Skin epidermis (tissue), 12 donors: ENCODE results near the gene SIK3.

ENCODE experiments used
- H3K27ac ChIP-seq, 21 experiments: fragments of 200-600 bp; sonication (generic) in 11 of 21; one replicate each; pipeline ENCODE4 v1.5.0; 2020; ENCODE audit warnings: mild to moderate bottlenecking in 3 of 21, inconsistent platforms in 2 of 21, moderate library complexity in 2 of 21
- H3K4me3 ChIP-seq, 7 experiments: fragments of 200-600 bp; sonication (generic) in 2 of 7; one replicate each; pipeline ENCODE4 v1.5.0; 2020; ENCODE audit warnings: inconsistent platforms in 2 of 7, mild to moderate bottlenecking in 2 of 7, moderate library complexity in 1 of 7

The SIK3 gene

GRCh38 chr11:116948391-116948790 lies 149.8 kb downstream of the SIK3 start:
- Histone ChIP-seq H3K27ac (no peak overlapping the region), H3K4me3 (no peak overlapping the region)

GRCh38 chr11:116946414-116946813 lies 151.8 kb downstream of the SIK3 start:
- no peak overlapping the region for H3K27ac ChIP-seq
- H3K4me3 ChIP-seq: no peak overlapping the region

DNA sequence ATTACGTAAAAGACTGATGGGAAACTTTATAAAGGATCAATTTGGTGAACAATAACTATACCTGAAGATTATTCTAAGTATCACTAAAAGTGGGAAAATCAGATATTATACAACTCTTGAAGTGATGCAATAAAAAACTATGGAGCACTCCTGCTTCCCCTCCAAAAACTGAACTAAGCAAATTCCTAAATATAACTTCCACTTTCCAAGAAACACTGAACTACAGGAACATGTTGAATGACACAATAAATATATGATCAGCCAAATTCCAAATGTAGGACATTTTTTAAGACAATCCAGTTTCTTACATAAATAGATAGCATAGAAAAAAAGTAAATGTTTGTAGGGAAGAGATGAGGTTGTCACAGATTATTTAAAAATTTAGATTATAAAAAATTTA lies 158.7 kb downstream of the SIK3 start:
- no peak overlapping the region for H3K27ac ChIP-seq
- no peak overlapping the region for H3K4me3 ChIP-seq

DNA sequence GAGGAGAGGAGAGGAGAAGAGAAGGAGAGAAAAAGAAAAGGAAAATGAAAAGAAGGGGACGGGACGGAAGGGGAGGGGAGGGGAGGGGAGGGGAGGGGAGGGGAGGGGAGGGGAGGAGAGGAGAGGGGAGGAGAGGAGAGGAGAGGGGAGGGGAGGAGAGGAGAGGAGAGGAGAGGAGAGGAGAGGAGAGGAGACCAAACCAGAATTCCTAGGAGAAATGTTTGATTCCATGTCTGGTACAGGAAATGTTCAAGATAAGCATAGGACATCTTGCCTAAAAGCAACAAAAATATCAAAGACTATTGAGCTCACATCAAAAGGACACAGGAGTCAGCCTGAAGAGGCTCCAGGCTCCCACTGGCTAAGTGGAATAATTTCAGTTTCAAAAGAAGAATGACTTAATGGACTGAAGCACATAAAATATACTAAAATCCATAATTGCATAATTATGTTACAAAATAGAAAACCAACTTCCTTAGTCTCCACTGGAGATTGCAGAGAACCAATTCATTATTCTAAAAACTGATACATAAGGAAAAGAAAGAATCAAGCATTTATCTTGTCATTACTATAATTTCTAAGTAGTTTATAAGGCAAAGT lies 159.7 kb downstream of the SIK3 start:
- Histone ChIP-seq H3K27ac (no peak overlapping the region), H3K4me3 (no peak overlapping the region)

DNA sequence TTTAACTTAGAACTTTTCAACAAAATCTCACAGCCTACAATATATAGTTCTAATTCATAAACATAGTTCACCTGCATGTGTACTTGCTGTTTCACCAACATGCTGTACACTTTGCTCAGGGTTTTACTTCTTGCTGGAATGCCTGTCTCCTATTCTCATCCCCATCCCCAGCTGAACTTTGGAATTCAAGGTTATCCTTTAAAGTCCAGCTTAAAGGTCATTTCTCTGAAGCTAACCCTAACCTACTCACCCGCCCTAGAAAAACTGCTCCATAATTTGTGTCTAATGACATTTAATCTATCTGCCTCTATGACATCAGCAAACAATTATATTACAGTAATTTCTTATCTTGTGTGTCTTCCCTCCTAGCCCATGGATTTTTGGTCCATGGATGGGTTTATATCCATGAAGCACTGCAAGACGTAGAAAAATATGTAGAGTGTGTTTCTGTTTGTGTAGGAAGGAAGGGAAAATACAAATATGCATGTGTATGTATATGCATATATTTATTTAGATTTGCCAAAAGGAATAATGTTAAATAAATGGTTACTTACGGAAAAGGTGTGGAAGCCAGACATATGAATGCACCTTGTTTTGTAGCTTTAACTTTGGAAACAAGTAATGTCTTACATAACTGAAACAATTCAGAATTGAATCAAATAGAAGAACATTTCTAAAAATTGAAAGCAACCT lies 161.3 kb downstream of the SIK3 start:
- Histone ChIP-seq H3K4me3 (no peak overlapping the region), H3K27ac (no peak overlapping the region)

GRCh38 chr11:116935514-116935913 lies 162.7 kb downstream of the SIK3 start:
- Histone ChIP-seq H3K27ac (no peak overlapping the region), H3K4me3 (no peak overlapping the region)

GRCh38 chr11:116935089-116935488 lies 163.1 kb downstream of the SIK3 start:
- H3K27ac ChIP-seq: no peak overlapping the region
- no peak overlapping the region for H3K4me3 ChIP-seq

- no peak overlapping the region for H3K4me3 ChIP-seq
- peak overlapping the region in 1 of 21 experiments; percentile 36 for H3K27ac ChIP-seq
Measured at GRCh38 chr11:116933961-116934360, 164.3 kb downstream of the SIK3 start.

DNA sequence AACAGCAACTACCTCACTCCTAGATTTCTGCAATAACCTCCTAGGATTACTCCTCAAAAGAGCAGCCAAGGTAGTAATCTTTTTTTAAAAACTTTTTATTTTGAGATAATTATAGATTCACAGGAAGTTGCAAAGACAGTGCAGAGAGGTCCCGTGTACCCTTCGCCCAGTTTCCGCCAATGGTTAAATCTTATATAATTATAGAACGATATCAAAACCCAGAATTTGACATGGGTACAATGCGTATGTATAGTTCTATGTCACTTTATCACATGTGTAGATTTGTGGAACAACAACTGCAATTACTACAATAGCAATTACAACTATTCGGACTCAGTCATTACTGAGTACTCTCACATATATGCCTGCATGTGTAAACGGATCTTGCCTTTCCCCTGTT lies 166.0 kb downstream of the SIK3 start:
- no peak overlapping the region for H3K4me3 ChIP-seq
- peak overlapping the region in 11 of 21 experiments; percentile 7 to 82 (median 57) for H3K27ac ChIP-seq

DNA sequence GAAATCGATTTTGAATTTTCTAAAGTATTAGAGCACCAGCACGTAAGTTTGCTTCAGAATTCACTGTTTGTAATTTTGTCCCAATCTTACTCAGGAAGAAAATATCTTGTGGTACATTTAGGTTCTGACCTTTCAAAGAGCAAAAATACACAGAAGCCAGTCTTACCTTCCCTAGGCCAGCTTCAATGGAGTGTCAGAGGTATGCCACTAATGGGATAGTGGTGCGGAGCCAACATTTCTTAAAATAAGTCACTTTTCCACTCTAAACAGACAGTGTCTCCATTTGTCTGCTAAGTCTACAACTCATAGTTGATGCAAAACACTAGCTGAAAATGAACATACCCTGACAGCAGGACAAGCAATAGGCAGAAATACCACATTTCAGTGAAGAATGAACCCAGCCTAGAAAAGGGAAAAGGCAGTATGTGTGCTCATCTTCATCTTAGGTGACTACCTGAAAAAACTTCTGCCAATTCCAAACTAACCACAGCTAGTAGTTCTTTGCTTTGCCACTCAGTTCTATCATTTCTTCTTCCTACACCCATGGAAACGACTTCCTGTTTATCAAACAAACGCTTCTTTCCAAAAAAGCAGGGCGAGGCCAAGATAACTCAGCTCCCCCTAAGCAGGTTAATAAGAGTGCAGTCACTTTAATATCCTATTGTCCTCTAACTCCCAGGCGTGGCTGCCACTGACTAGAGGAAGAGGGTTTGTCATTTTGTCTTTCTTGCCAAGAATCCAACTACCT lies 166.8 kb downstream of the SIK3 start:
- Histone ChIP-seq H3K4me3 (no peak overlapping the region), H3K27ac (peak overlapping the region in 18 of 21 experiments; percentile 6 to 82 (median 56))

DNA sequence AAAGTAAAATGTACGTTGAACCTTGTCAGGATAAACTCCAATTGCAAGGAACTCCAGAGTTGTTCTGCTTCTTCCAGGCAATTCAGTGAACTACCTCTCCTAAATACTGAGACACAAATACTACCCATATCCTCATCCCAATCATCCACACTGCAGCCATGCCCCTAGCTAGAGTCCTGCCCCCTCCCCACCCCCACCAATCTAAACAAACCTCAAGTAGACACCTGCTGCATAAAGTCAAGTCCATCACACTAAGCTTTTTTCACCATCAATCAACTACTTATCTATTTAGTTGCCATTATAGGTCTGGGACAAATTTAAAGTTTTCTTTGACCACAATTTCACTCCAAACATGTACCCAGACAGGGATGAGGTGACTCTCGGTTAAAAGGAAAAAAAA lies 167.6 kb downstream of the SIK3 start:
- Histone ChIP-seq H3K27ac (peak overlapping the region in 17 of 21 experiments; percentile 0 to 82 (median 58)), H3K4me3 (peak overlapping the region in 1 of 7 experiments; percentile 3)

DNA sequence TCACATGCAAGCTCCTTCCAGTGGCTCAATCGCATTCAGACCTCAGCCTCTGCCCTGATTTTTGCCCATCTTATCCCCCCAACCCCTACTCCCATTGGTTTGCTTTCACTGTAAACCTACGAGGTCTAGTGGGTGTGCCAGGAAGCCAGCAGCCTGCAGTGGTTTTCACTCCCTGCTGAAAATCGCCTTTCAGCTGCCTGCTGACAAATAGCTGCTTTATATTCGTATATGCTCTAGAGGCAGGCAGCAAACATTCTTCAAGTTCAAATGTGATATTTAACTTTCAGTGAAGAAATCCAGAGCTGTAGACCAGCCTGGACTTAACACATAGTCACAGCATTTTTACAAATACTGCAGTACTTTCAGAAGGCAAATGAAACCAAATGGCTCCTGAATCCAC lies 168.1 kb downstream of the SIK3 start:
- peak overlapping the region in 17 of 21 experiments; percentile 0 to 82 (median 58) for H3K27ac ChIP-seq
- peak overlapping the region in 1 of 7 experiments; percentile 3 for H3K4me3 ChIP-seq

- Histone ChIP-seq H3K27ac (peak overlapping the region in 15 of 21 experiments; percentile 0 to 82 (median 60)), H3K4me3 (peak overlapping the region in 1 of 7 experiments; percentile 3)
Measured at GRCh38 chr11:116929414-116930090, 168.7 kb downstream of the SIK3 start.

DNA sequence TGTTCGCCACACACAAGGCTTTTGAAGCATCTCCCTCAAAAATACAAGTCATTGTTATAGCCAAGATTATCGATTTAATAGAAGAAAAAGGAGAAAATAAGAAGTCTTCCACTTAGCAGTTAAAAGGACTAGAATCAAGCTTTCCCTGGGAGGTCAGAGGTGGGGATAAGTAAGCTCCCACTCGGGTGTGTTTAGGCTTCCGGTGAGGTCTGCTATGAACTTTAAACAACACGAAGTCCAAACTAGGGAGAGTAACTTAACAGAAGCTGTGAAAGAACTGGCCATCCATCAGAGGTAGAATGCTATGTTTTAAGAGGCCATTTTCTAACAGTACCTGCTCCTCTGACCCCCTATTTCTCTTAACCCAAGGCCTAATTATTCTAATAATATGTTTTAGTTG lies 169.4 kb downstream of the SIK3 start:
- Histone ChIP-seq H3K27ac (peak overlapping the region in 10 of 21 experiments; percentile 9 to 82 (median 44)), H3K4me3 (no peak overlapping the region)

- peak overlapping the region in 5 of 21 experiments; percentile 21 to 82 (median 70) for H3K27ac ChIP-seq
- H3K4me3 ChIP-seq: no peak overlapping the region
Measured at GRCh38 chr11:116928102-116928777, 170.0 kb downstream of the SIK3 start.

GRCh38 chr11:116927163-116927974 lies 170.9 kb downstream of the SIK3 start:
- peak overlapping the region in 5 of 21 experiments; percentile 1 to 82 (median 29) for H3K27ac ChIP-seq
- H3K4me3 ChIP-seq: no peak overlapping the region

DNA sequence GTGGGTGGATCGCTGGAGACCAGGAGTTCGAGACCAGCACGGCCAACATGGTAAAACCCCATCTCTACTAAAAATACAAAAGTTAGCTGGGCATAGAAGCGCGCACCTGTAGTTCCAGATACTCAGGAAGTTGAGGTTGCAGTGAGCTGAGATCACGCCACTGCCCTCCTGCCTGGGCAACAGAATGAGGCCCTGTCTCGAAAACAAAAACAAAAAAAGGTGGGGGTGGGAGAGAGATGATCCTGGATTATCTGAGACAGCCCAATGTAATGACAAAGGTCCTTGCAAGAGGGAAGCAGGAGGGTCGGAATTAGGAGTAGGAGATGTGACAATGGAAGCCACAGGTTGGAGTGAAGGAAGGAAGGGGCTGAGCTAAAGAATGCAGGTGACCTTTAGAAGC lies 173.2 kb downstream of the SIK3 start:
- Histone ChIP-seq H3K4me3 (no peak overlapping the region), H3K27ac (peak overlapping the region in 6 of 21 experiments; percentile 6 to 82 (median 42))

- H3K27ac ChIP-seq: no peak overlapping the region
- no peak overlapping the region for H3K4me3 ChIP-seq
Measured at GRCh38 chr11:116918925-116919655, 179.1 kb downstream of the SIK3 start.
